Measurements from ENCODE around the gene ATP6V0D1.
"Not testable (repeated sequence)": the region's sequence is repeated elsewhere in the genome, so short reads cannot be mapped to it uniquely, and the experiment has no call there.

ATP6V0D1 gene

GRCh38 chr16:67506468-67506867 lies 25.5 kb upstream of the ATP6V0D1 start:
- DNase-seq (ENCODE audit: extremely low spot score, insufficient read length, low read depth) (no peak), FAIRE-seq (no peak)

DNA sequence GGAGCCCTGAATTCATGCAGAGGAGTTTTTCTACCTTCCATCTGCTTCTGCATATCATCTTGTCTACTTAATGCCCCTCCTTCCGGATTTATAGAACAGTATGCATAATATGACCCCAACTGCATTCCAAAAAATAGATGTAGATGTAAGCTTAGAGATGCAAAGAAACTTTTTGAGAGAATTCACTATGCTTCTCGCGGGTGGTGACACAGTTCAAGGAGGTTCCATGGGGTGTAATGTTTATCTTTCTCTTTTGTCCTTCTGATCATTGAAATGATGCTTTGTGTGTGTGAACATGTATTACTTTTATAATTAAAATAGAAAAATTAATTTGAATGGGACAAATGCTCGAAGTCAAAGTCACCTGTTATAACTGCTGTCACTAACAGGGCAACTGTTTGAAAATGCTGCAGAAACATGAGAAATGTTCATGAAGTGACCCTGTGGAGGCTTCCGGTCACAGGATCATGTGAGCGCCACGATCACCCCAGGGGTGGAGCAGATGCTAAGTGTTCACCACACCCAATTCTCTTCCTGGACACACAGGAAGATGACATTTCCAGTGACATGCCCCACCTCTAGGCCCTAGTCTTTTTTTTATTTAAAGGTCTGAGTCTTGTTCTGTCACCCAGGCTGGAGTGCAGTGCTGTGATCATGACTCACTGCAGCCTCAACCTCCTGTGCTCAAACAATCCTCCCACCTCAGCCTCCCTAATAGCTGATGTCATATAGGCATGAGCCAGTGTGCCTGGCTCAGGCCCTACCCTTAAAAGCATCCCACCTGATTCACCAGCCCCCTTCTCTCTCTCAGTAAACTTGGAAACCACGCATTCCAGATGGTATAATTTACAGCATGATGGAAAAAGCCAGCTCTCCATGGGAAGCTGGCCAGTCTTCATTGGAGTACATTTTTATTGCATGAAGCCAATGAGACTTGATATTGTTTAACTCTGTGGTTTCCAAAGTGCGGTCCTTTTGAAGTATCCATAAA lies 23.4 kb upstream of the ATP6V0D1 start:
- FAIRE-seq, result peak; percentile 73
- DNase-seq (ENCODE audit: extremely low spot score, insufficient read length, low read depth), result no peak

DNA sequence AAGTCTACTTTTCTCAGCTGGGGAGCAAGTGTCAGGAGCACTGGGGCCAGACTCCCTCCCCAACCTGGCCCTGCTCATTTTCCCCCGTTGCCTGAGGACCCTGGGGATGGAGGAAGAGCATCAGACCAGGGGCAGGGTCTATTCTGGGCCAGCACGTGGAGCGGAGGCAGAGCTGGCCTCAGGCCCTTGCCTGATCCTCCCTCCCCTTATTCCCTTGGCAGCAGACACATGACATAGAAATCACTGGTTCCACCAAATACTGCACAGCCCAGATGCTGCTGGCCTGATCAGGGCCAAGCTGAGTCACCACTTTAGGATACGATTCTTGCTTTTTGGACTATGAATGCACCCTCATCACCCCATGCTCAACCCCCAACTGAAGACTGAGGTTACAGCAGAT lies 18.1 kb upstream of the ATP6V0D1 start:
- FAIRE-seq (no peak), DNase-seq (ENCODE audit: extremely low spot score, insufficient read length, low read depth) (no peak)

- FAIRE-seq, result no peak
Measured at GRCh38 chr16:67490335-67491096, 9.6 kb upstream of the ATP6V0D1 start.

DNA sequence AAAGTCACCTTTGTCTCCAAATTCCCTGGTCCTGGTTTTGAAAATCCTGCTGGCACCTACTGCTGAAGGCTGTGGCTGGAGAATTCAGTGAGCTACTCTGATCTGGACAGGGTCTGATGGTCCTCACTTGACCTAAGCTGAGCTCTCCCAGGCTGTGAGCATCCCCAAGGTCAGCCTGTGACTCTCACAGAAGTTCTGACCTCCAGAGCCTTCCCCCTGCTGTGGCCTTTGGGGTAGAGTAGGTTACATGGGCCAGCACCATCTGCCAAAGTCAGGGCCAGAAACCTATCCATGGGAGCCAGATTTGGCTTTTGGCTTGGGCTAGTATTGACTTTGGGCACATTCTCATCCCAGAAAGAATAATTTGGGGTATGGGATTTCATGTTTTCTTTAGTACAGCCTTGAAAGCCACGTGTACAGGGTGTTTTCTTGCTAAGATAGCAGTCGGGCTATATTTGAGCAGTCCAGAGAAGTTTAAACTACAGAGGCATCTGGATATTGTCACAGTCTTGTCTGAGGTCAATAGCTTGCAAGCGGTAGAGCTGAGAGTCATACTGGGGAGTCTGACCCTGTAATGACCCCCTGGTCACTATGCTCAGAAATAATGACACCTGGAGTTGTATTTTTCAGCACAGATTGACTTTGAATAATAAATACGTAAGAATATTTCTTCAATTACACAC lies 8.6 kb upstream of the ATP6V0D1 start:
- FAIRE-seq, result no peak

More at GRCh38 chr16:67490335-67491096, 9.6 kb upstream of the ATP6V0D1 start:
- no peak for DNase-seq (ENCODE audit: extremely low spot score, insufficient read length, low read depth)

DNA sequence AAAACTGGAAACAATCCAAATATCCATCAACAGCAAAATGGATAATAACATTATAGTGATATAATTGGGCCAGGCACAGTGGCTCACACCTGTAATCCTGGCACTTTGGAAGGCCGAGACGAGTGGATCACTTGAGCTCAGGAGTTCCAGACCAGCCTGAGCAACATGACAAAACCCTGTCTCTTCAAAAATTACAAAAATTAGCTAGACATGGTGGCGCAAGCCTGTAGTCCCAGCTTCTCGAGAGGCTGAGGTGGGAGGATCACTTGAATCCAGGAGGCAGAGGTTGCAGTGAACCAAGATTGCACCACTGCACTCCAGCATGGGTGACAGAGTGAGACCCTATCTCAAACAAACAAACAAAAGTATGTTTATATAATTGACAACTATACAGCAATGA lies 6.6 kb upstream of the ATP6V0D1 start:
- DNase-seq (ENCODE audit: extremely low spot score, insufficient read length, low read depth); FAIRE-seq: not testable (repeated sequence)

More for the DNA sequence above, 8.6 kb upstream of the ATP6V0D1 start:
- no peak for DNase-seq (ENCODE audit: extremely low spot score, insufficient read length, low read depth)

DNA sequence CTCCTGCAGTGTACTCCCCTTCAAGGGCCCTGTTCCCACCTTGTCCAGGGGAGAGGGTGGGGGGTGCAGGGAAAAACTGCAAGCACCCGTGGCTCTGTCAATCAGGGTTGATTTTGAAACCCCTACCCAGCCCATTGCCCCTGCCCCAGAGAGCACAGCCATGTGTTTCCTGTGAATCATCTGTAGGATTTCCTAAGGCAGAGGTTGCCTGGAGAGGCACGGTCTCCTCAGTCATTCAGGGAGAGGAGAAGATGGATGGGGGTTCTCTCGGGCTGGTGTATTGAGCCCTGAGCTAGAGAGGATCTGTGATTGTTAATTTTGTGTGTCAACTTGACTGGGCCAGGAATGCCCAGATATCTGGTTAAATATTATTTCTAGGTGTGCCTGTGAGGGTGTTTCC lies 5.8 kb upstream of the ATP6V0D1 start:
- FAIRE-seq, result no peak
- DNase-seq (ENCODE audit: extremely low spot score, insufficient read length, low read depth), result no peak

DNA sequence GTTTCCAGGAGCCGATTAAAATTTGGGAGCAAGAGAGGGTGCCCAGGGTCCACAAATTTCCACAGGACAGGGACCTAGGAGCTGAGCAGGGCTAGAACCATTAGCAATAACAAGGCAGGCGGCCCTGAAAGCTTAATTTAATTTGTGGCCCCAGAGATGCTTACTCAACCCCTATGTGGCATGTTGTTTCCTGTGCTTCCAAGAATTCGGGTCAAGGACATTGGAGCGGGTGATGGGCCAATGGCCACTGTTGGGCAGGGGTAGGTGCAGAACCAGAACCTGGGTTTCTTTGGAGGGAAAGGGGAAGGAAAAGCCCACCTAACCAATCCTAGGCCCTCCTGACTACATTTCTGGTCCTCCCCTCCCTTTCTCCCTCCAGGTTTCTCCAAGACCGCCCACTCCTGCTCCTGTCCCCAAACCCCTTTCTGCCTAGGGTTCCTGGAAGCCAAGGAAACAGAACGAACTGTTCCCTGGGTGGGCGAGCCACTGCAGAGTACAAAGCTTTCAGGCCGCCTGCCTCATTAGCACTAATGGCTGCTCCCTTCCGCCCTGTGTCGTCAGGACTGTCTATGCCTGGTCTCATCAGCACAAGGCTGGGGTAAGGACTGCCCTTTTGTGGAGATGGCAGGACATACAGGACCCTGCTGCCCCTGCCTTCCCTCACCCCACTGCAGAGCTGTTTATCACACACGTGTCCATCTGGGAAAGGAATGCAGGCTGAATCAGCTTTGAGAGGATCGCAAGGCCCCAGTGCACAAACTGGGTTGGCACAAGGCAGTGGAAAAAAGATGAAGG lies 3.0 kb upstream of the ATP6V0D1 start:
- DNase-seq (ENCODE audit: extremely low spot score, insufficient read length, low read depth) (no peak), FAIRE-seq (no peak)

- DNase-seq (ENCODE audit: extremely low spot score, insufficient read length, low read depth) (no peak), FAIRE-seq (no peak)
Measured at GRCh38 chr16:67483150-67483549, 2.2 kb upstream of the ATP6V0D1 start, which contains the start of gene AGRP. AGRP (minus strand) TSS chr16:67483547; CDS start chr16:67483398, 149 bp downstream.

DNA sequence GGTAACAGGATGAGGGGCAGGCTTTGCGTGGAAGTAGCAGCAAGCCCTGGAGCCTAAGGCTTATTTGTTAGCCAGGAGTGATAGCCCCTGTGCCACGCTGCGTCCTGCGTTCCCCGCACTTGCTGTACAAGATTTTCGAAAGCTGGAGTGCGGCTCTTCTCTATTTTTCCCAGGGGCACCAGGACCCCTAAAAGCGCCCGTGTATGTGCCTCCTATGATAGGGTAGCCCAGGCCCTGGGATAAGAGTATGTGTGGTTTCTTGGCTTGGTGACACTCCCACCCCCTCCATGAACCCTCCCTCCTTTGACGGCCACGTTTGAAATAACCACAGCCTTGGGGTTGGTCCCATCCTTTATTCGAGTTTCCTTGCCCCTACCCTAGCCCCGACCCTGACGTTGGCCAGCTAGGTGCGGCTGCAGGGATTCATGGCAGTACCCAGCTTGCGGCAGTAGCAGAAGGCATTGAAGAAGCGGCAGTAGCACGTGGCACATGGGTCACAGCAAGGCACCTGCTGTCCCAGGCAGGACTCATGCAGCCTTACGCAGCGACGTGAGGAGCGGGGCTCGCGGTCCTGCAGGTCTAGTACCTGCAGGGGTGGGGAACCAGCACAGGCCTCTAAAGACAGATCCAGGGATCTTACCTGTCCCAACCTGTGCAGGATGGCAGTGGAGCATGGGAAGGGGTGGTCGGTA lies 1.4 kb upstream of the ATP6V0D1 start:
- no peak for DNase-seq (ENCODE audit: extremely low spot score, insufficient read length, low read depth)
- FAIRE-seq, result no peak

- DNase-seq (ENCODE audit: extremely low spot score, insufficient read length, low read depth) (no peak), FAIRE-seq (no peak)
Measured at GRCh38 chr16:67481561-67482232, 740 bp upstream of the ATP6V0D1 start.

DNA sequence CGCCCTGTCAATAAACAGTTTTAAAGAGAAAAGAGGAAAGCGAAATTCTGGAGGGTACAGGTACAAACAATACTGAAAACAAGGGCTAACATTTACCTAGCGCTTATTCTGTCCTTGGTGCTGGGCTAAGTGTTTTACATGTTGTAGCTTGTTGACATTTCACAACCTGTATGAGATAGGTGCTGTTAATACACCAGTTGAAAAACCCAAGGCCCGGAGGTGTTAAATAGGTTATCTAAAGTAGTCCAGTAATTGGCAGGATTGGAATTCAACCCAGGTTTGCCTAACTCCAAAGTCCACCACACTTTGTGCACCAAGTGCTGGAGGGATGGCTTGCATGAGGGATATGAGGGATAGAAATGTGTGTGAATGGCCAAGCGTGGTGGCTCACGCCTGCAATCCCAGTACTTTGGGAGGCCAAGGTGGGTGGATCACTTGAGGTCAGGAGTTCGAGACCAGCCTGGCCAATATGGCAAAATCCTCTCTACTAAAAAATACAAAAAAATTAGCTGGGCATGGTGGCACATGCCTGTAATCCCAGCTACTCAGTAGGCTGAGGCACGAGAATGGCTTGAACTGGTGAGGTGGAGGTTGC lies 2.9 kb downstream of the ATP6V0D1 start:
- DNase-seq (ENCODE audit: extremely low spot score, insufficient read length, low read depth) (no peak), FAIRE-seq (no peak)

DNA sequence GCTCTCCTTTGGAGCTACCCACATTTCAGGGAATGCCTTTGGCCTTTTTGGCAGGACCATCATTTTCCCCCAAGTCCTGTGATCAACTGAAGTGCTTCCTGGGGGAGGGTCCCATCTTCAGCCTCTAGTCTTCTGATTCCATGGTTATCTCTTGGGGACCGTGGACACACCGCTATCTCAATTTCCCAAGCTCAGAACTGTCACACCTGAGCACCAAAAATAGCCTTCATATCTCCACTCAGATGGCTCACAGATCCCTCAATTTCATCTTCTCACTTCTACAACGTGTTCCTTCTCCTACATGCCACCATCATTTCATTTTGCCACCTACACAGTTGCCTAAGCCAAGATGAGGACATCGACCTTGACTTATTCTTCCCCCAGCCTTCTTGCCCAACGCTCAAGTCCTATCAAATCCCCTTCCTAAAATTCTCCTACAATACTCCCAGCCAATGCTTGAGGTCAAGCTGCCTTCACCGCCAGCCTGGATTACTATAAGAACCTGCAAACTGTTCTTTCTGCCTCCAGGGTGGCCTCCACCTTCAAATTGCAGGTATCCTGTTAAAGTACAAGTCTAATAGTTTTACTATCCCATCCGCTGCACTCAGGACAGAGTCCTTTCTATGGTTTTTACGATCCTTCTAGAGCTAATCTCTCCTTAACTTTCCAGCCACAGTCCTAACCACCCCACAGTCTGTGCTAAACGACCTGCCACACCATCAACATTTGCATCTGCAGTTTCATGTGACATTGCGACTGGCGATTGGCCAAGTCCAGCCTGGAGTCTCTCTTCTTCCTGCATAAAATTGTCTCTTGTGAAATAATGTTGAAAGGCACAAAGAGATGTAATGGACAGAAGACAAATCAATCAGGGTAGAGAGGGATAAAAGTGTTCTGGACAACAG lies 6.2 kb downstream of the ATP6V0D1 start:
- FAIRE-seq (no peak), DNase-seq (ENCODE audit: extremely low spot score, insufficient read length, low read depth) (no peak)

DNA sequence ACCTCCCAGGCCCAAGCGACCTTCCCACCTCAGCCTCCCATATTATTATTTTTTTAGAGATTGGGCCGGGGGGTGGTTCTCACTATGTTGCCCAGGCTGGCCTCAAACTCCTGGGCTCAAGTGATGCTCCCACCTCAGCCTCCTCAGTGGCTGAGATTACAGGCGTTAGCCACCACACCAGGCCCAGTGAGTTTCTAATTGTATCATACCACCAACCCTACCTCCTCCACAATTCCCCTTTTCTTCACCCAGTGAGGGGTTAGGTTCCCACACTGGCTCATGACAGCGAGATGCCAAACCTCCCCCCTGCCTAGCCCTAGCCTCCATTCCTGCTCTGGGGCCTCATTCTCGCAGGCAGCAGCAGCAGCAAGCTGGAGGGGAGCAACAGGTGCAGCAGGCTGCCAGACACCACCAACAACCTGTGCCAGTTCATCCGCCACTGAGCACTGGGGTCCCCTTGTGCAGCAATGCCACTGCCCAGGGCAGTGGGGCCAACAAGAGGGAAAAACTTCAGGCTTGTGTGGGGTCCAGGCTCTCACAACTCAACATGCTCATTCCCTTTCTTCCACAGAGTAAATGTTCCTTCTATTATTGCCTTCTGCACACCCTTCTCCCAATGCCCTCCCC lies 9.1 kb downstream of the ATP6V0D1 start:
- no peak for FAIRE-seq
- DNase-seq (ENCODE audit: extremely low spot score, insufficient read length, low read depth), result no peak

GRCh38 chr16:67470359-67470758 lies 10.6 kb downstream of the ATP6V0D1 start:
- FAIRE-seq (no peak), DNase-seq (ENCODE audit: extremely low spot score, insufficient read length, low read depth) (no peak)

DNA sequence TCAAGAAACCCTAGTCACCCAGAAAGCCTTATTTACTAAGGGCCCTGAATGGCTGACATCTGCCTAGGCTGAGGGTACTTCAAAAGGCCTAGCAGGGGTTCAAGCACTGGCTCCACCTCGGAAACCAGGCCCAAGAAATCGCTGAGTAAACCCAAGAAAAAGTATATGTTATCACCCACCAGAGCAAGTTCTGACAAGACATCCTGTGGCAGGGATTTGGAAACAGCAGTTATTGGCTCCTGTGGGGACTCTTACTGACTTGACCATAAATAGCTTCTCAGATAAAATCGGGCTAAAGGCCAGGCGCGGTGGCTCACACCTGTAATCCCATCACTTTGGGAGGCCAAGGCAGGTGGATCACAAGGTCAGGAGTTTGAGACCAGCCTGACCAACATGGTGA lies 12.2 kb downstream of the ATP6V0D1 start:
- FAIRE-seq (no peak), DNase-seq (ENCODE audit: extremely low spot score, insufficient read length, low read depth) (no peak)

GRCh38 chr16:67466581-67466980 lies 14.4 kb downstream of the ATP6V0D1 start:
- FAIRE-seq, result no peak
- no peak for DNase-seq (ENCODE audit: extremely low spot score, insufficient read length, low read depth)

Data from GM18507 (cell line).